ENCODE data around the gene JAML.

The JAML gene

DNA sequence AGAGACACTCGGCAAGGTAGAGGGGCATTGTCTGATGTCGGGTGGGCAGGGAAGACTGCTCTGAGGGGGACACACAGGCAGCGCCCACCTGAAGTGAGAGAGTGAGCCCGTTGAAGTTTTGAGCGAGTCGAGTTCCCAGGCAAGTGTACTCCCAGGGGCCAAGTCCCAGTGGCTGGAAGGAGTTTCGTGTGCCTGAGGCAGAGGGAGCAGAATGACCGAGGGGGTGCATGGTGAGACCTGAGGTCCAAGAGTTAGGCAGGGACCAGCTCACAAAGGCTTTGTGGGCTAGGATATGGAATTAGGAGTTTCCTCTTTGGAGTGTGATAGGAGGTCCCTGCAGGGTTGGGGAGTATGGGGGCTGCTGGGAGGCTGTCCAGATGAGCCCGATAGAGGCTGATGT, 54.6 kb downstream of the JAML start:
- Histone ChIP-seq H3K79me2 (ENCODE audit: insufficient read depth, low read length) (no peaks in the 10 kb centered on the region), H4K20me1 (ENCODE audit: insufficient read depth, low read length, poor library complexity, severe bottlenecking) (no peaks in the 10 kb centered on the region), H3K9ac (ENCODE audit: low read depth, low read length, poor library complexity, severe bottlenecking) (no peak overlapping the region), H3F3A (ENCODE audit: low read depth) (no peaks in the 10 kb centered on the region), H3K36me3 (ENCODE audit: insufficient read depth, low read length) (no peaks in the 10 kb centered on the region), H2AFZ (ENCODE audit: low read length) (no peak overlapping the region), H3K4me2 (ENCODE audit: low read depth, low read length, poor library complexity, severe bottlenecking) (no peak overlapping the region), H3K9me3 (ENCODE audit: insufficient read depth, low read depth, low read length) (no peaks in the 10 kb centered on the region), H3K9me2 (replicated peaks; ENCODE audit: low read depth, low read length) (no peaks in the 10 kb centered on the region), H3K4me3 (ENCODE audit: low read length, poor library complexity, severe bottlenecking) (no peak overlapping the region), H3K27me3 (ENCODE audit: insufficient read depth, low read length, poor library complexity, severe bottlenecking) (no peaks in the 10 kb centered on the region), H3K4me1 (ENCODE audit: insufficient read depth, low read length, poor library complexity, severe bottlenecking) (peaks cover 3% of the 10 kb centered on the region)
- no peak for TF ChIP-seq EZH2phosphoT487 (IDR thresholded peaks at IDR 0.05; ENCODE audit: borderline replicate concordance)
- TF ChIP-seq, protein P1, sequence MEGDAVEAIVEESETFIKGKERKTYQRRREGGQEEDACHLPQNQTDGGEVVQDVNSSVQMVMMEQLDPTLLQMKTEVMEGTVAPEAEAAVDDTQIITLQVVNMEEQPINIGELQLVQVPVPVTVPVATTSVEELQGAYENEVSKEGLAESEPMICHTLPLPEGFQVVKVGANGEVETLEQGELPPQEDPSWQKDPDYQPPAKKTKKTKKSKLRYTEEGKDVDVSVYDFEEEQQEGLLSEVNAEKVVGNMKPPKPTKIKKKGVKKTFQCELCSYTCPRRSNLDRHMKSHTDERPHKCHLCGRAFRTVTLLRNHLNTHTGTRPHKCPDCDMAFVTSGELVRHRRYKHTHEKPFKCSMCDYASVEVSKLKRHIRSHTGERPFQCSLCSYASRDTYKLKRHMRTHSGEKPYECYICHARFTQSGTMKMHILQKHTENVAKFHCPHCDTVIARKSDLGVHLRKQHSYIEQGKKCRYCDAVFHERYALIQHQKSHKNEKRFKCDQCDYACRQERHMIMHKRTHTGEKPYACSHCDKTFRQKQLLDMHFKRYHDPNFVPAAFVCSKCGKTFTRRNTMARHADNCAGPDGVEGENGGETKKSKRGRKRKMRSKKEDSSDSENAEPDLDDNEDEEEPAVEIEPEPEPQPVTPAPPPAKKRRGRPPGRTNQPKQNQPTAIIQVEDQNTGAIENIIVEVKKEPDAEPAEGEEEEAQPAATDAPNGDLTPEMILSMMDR (conservative IDR thresholded peaks at IDR 0.05; ENCODE audit: low read length): no peak

DNA sequence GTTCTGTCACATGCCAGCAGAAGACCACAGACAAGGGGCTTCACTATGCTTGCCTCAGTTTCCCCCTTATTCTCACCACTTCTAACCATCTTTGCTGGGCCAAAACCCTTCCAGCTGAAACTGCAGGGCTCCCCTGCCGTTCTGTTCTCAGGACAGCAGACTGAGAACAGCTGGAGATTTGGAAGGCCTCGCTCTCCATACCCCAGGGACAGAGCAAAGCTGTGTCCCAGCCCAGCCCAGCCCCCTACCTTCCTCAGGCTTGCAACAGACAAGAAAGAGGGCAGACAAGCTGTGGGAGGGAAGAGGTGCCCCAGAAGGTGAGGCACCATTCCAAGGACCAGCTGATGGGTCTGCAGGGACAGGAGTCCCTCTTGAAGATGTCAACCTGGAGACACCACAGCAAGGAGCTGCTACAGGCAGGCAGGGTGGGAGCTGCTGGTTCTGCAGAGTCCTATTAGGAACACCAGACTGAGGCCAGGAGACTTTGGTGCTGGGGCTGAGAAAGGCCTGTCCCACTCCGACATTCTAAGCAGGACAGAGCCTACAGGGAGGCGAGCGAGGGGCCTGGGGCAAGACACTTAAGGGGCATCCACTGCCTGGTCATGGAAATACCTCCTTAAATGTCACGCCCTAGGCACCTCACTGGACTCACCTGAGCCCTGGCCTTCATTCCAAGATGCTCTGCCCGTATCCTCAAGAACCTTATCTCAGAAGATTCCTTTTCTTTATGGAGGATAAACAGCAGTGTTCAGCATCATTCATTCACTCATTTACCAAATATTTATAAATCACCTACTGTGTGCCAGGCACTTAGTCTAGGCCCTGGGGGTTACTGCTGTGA, 55.3 kb downstream of the JAML start:
- Histone ChIP-seq H3F3A (ENCODE audit: low read depth) (no peaks in the 10 kb centered on the region), H3K27me3 (ENCODE audit: insufficient read depth, low read length, poor library complexity, severe bottlenecking) (no peaks in the 10 kb centered on the region), H3K9ac (ENCODE audit: low read depth, low read length, poor library complexity, severe bottlenecking) (no peak overlapping the region), H3K4me3 (ENCODE audit: low read length, poor library complexity, severe bottlenecking) (no peak overlapping the region), H2AFZ (ENCODE audit: low read length) (no peak overlapping the region), H3K9me2 (replicated peaks; ENCODE audit: low read depth, low read length) (no peaks in the 10 kb centered on the region), H3K79me2 (ENCODE audit: insufficient read depth, low read length) (no peaks in the 10 kb centered on the region), H3K4me1 (ENCODE audit: insufficient read depth, low read length, poor library complexity, severe bottlenecking) (peaks cover 3% of the 10 kb centered on the region), H4K20me1 (ENCODE audit: insufficient read depth, low read length, poor library complexity, severe bottlenecking) (no peaks in the 10 kb centered on the region), H3K9me3 (ENCODE audit: insufficient read depth, low read depth, low read length) (no peaks in the 10 kb centered on the region), H3K36me3 (ENCODE audit: insufficient read depth, low read length) (no peaks in the 10 kb centered on the region), H3K4me2 (ENCODE audit: low read depth, low read length, poor library complexity, severe bottlenecking) (no peak overlapping the region)
- TF ChIP-seq, protein P1 (conservative IDR thresholded peaks at IDR 0.05; ENCODE audit: low read length): no peak
- TF ChIP-seq EZH2phosphoT487 (IDR thresholded peaks at IDR 0.05; ENCODE audit: borderline replicate concordance): no peak

DNA sequence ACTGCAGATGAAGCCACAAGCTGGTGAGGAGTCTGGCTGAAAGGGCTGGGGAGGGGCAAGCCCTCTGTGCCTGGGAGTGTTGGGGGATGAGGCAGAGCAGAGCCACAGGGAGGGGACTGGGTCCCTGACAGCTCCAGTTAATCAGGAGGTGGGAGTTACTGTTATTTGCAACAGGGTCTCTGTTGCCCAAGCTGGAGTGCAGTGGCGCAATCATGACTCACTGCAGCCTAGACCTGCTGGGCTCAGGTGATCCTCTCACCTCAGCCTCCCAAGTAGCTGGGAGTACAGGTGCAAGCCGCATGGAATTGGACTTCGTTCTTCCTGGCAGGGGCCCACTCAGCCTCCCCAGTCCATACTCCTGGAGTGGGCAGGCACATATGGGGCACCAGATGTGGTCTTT, 56.1 kb downstream of the JAML start:
- Histone ChIP-seq H3K36me3 (ENCODE audit: insufficient read depth, low read length) (no peaks in the 10 kb centered on the region), H3F3A (ENCODE audit: low read depth) (no peaks in the 10 kb centered on the region), H3K9me3 (ENCODE audit: insufficient read depth, low read depth, low read length) (no peaks in the 10 kb centered on the region), H3K9ac (ENCODE audit: low read depth, low read length, poor library complexity, severe bottlenecking) (no peak overlapping the region), H3K9me2 (replicated peaks; ENCODE audit: low read depth, low read length) (no peaks in the 10 kb centered on the region), H3K4me1 (ENCODE audit: insufficient read depth, low read length, poor library complexity, severe bottlenecking) (peaks cover 3% of the 10 kb centered on the region), H3K4me3 (ENCODE audit: low read length, poor library complexity, severe bottlenecking) (no peak overlapping the region), H3K4me2 (ENCODE audit: low read depth, low read length, poor library complexity, severe bottlenecking) (no peak overlapping the region), H4K20me1 (ENCODE audit: insufficient read depth, low read length, poor library complexity, severe bottlenecking) (no peaks in the 10 kb centered on the region), H2AFZ (ENCODE audit: low read length) (no peak overlapping the region), H3K27me3 (ENCODE audit: insufficient read depth, low read length, poor library complexity, severe bottlenecking) (no peaks in the 10 kb centered on the region), H3K79me2 (ENCODE audit: insufficient read depth, low read length) (no peaks in the 10 kb centered on the region)
- TF ChIP-seq EZH2phosphoT487 (IDR thresholded peaks at IDR 0.05; ENCODE audit: borderline replicate concordance): no peak
- TF ChIP-seq, protein P1 (conservative IDR thresholded peaks at IDR 0.05; ENCODE audit: low read length): no peak
